Brain pericyte (primary cell): ENCODE results near the gene LAMC2.

Experiments
- DNase-seq: peaks from one replicate; pipeline ENCODE4 v3.0.0-alpha.2; 2012; ENCODE audit warnings: low read depth, low spot score

Gene LAMC2

DNA sequence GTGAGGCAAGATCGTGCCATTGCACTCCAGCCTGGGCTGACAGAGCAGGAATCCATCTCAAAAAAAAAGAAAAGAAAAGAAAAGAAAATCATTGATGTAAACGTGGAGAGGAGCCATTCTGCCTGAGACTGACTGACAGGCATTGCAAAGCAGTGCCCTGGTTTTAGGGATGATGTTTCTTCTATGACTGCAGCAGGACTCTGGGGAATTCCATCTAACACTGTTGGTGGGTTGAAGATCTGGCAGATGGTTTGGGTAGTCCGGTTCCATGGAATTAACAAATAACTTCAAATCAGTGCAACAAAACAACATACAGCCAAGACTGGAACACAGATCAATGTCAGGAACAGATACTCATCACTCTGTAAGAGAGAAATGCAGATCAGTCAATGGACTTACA is 17.8 kb upstream of the LAMC2 start:
- DNase-seq = no peak

DNA sequence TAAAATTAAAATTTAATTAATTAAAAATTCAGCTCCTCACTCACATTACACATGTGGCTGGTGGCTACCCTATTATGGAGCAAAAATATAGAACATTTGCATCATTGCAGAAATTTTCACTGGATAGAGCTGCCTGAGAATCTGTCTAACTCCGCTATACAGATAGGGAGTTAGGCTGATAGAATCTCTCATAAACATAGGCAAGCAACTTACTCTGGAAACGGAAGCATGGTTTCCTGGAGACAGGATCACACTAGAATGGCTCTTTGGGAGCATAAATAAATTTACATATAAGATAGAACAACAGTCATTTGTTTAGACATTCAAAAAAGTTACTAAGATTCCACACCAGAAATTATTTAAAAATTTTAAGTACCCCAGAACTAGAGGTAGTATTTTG is 12.2 kb upstream of the LAMC2 start:
- DNase-seq = no peak

DNA sequence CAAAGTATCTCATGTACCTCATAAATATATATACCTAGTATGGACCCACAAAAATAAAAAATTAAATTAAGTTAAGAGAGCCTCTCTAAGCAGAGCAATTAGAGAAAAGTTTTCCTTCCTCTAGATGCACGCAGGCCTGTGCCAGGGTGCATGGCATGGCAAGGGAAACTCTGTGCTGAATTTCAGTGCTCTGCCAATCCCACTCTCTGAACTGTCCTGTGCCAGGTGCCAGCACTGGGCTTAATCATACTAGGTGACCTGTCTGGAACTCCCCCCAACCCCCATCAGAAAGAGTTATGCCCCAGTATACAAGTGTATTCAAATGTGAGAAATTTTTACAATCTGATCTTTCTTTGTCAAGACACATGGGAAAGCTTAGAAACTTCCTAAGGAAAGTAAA is 10.4 kb upstream of the LAMC2 start:
- DNase-seq = no peak

DNA sequence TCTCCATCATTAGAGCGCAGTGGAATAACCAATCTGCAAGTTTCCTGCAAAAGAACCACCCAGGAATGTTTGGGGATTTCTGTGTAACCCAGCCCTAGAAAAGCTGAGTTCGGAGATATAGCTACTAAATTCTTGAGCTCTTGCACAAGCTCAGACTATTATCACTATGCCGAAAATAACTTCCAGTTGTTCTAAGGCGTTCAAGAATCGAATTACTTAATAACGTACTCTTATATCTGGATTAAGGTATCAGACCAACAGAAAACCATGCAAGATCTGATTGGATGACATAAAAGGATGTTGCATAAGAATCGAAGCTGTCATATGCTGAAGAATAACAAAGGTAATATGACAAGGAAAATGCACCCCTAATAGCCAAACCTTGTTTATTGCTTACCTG is 7.5 kb upstream of the LAMC2 start:
- no peak for DNase-seq

DNA sequence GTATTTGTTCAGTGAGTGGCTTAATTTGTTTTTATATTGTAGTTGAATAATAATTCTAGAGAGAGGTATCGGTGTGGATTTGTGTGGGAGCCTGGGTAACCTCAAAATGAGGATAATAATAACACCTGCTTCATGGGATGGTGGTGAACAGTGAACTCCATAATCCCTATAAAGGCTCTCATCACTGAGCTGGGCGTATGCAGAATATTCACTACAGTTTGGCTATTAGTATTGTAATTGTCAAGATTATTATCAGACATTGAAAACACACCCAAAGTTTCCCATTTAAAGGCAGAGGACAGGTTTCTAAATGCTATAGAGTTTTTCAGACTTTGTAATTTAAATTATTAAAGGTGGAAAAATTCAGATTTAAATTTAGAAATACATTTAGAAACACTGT is 7.0 kb upstream of the LAMC2 start:
- DNase-seq = no peak

DNA sequence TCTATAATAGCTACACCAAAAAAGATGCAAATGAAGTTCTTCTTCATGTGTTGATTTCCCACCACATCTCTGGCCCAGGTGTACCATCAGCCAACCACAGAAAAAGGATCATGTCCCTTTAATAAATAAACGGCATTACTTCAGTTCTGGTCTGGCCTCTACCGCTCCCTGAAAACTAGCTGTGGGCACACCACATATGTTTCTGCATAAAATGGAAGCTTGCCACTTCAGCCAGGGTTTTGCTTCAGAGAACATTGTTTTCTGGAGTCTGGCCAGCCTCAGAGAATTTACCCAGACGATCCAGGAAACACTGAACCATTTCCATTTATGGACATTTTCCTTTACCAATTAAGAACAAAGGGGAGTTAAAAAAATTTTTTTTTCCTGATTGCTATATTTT is 5.8 kb upstream of the LAMC2 start:
- DNase-seq = no peak

DNA sequence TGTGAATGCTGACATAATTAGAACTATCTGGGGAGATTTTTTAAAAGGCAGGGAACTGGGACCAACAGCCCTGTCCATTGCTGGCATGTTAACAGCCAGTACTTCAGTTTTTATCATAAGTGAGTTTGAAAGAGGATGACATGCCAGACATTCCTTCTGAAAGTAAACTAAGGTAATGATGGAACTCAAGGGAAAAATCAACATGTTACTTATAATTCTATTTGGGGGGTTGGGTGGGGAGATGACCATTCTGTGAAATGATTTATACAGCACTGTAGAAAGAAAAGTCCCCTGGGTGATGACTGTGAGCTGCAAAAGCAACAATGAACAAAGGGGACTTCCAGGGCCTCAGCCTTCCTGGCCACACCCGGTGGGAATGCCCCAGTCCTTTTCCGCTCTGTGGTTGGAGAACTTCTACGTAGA is 5.4 kb upstream of the LAMC2 start:
- DNase-seq = no peak

DNA sequence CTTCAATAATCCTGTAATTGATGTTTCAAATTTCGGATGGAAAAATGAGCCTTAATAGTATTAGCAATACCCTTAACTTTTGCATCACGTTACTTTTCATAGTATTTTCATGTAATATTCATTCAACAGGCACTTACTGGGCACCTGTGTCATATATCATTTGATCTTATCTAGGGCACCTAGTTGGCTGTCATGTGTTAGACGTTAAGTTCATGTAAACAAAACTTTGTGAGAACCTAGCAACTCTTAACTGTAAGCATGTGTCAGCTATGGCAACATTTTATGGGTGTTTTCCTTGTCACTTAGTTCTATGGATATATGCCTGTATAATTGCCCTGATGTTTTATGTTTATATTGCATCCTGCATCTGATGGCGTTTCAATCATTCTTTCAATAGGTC is 777 bp downstream of the LAMC2 start:
- no peak for DNase-seq

DNA sequence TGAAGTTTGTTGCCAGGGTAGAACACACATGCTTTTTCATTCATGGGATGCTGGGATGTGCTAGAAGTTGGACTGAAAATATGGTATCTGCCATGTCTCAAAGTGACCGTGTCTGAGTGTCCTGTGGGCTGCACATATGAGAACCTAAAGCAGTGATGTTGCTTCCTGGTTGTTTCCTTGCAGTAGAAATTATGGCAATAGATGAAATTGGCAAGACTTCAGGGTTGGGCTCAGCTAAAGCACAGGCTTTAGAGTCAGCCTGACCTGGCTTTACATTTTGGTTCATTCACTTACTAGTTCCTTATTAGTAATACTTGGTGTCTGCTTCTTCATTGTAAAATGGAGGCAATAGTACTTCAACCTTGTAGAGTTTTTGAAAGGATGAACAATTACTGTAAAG is 2.2 kb downstream of the LAMC2 start:
- DNase-seq = no peak

DNA sequence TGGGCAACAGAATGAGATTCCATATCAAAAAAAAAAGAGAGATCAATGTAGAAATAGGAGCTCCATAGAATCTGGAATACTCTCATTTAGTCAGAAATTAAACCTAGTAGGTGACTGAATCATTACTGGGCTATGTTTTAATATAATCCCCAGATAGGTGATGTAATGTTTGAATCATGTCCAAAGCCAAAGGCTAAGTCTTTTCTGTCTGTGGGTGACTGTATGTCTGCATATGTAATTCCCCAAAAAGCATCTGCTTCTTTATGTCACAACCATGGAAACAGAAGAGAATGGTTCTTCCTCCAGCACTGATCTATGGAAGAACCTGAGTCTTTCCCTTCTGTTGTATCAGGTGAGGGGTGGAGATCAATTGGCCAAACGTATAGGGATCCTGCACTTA is 5.8 kb downstream of the LAMC2 start:
- DNase-seq = no peak

DNA sequence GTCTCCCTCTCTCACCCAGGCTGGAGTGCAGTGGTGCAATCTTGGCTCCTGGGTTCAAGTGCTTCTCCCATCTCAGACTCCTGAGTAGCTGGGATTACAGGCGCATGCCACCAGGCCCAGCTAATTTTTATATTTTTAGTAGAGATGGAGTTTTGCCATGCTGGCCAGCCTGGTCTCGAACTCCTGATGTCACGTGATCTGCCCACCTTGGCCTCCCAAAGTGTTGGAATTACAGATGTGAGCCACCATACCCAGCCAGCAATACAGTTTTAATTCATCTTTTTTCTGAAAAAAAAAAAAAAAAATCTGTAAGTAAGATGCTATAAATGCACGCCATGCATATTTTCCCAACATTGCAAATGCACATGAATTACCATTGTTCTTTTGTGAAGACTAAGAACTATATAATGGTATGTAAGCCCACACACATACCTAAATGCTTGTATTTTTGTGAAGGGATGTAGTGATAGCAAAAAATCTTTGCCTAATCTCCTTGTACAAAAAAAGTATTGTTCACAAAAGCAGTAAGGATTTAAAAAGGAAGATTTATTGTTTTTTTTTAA is 8.0 kb downstream of the LAMC2 start:
- DNase-seq = no peak

DNA sequence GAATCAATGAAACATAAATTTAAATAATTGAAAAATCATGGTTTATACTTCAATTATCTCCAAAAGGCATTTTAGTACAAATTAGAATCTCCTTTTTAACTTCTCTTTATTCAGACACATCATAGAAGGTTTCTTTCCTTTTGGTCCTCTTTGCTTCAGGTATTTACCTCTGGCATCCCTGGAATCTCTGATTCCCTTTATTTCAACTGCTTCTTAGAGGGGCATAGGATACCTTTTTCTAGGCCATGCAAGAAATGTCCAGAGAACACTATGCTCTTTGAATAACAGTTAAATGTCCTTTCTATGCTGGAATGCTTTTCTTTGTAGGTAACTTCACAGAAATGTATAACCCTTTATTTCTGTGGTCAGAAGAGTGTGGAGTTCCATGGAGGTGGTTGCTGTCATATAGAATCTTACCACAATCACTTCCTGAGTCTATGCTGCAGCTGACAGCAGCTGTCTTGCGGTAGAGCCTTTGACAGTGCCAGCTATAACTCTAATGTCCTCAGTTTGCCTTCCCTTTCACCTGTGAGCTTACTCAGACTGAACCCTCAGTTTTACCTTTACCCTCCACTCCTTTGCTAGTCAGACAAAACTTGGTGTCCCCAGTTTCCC is 8.6 kb downstream of the LAMC2 start:
- no peak for DNase-seq

DNA sequence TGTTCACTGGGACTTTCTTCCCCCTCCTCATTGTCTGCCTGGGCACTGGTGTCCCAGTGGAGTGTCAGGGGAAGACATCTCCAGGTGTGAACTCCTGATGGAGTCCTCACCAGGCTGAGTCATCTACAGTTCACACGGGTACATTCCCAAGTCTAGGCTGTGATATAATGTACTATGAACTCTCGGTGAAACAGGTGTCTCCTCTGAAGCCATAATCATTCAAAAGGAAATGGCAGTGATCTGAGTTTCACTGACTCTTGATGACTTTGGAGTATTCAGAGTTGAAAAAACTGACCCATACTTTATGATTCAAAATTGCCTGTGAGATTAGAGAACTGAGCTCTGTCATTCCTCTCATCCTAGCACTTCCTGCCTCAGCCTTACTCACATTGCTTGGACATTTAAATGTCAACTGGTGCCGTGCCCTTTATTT is 9.1 kb downstream of the LAMC2 start:
- no peak for DNase-seq

DNA sequence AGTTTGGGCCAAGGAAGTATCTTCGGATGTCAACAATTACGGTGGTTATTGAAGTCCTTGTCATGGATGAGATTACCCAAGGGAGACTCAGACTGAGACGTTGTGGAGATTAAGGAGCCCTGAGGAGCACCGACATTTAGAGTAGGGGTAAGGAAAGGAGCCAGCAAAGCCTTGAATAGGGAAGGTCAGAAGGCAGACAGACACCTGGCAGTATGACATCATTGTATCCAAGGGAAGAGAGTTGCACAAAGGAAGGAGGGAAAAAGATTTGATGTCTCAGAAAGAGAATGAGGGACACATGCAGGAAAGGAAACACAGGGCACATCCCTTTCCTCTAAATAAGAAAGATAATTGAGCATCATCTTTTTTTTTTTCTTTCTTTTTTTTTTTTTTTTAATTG is 11.7 kb downstream of the LAMC2 start:
- no peak for DNase-seq

DNA sequence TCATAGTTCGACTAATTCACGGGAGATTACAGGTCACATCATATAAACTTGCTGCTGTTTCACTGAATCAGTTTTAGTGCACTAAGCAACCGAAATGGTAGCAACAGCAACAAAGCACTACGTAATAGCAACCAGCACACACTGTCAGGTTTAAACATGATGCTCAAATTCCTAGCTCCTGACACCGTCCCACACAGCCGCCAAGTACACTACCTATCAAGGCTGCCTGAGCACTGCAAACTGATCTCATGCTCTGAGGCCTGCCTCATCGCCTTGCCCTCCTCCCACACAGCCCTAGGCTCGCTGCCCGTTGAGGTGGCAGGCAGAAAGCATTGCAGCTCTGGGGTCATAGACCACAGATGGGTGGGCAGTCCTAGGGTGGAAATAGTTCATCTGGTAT is 12.4 kb downstream of the LAMC2 start:
- no peak for DNase-seq

DNA sequence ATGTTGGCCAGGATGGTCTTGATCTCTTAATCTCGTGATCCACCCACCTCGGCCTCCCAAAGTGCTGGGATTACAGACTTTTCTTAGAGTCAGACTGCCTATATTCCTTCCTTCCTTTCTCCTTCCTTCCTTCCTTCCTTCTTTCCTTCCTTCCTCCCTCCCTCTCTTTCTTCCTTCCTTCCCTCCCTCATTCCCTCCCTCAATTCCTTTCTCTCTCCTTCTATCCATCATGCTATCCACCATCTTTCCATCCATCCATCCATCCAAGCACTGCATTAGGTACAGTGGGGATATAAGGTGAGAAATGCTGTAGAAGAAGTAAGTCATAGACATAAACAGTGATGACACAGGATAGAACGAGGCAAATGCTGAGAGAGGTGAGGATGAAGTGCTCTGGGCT is 13.2 kb downstream of the LAMC2 start:
- no peak for DNase-seq

DNA sequence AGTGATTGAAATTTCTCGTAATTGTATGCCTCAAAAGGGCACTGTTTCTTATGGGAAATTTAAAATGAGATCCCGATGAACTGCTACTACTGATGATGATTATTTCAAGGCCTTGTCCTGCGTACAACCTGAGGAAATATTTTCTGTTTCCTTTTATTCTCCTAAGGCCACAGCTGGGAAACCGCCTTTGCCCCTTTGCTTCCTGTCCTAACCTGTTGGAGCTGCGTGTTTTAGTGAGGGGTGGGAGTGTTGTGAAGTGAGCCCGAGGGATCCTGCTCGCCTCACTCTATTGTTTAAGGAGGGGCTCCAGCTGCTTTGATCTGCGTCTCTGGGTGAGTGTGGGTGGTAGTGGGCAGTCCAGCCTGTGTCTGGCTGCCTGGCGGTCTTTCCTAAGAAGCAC is 14.4 kb downstream of the LAMC2 start:
- no peak for DNase-seq

DNA sequence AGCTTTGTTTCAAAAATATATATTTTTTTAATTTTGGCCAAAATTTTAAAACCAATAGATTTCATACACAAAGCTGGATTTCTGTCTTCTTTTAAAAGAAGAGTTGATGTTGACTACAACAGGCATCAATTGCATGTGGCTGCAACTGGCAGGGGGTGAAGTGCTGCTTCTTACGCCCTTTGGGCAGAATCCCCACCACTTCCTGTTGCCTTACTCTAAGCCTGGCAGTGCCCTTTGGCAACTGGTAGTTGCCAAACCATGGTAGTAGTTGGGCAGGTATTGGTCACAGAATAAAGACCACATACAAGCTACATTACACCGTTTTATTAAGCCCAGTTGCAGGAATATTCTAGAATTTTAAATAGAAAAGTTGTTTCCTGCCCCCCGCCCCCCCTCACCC is 17.0 kb downstream of the LAMC2 start:
- DNase-seq = no peak

DNA sequence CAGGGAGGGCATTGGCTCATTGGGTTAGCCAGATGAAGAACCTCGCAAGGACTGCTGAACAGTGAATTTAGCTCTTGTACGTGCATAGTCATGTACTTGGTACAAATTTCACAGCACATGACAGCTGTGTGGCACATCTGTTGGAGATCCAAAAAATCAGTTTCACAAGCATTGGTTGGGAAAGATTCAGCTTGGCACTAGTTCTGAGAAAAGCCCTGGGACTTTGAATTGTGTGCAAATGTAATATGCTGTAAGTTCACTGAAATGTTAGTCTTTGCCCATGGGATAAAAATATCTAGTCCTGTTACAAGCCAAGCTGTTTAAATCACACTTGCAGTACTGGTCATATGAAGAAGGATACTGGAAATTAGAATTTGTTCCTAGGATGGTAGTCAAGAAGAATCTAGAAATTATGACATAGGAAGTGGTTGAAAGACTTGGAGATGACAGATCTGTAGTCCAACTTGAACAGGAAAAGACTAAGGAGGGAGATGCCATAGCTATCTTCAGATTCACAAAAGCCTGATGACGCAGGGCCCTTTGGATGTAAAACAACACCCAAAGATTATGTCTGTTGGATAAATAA is 19.2 kb downstream of the LAMC2 start:
- DNase-seq = no peak

DNA sequence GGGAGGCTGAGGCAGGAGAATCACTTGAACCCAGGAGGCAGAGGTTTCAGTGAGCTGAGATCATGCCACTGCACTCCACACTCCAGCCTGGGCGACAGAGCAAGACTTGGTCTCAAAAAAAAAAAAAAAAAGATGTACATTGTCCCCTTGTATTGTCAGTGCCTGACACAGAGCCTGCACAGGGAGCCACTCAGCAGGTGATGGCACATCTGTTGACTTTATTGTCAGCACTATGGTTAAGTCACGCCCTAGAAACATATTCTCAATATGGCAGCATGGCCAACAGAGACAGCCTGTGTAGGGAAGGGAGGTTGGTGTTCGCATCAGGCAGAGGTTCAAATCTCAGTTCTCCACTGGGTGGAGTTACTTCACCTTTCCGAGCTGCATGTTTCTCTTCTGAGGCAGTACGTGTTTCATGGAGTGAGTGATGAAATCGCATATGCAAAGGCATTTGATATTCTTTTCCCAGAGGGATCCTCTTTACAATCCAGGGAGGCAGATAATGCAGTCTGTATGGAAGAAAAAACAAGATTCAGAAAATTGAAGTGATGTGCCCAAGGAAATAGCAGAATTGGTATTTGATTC is 20.6 kb downstream of the LAMC2 start:
- no peak for DNase-seq

DNA sequence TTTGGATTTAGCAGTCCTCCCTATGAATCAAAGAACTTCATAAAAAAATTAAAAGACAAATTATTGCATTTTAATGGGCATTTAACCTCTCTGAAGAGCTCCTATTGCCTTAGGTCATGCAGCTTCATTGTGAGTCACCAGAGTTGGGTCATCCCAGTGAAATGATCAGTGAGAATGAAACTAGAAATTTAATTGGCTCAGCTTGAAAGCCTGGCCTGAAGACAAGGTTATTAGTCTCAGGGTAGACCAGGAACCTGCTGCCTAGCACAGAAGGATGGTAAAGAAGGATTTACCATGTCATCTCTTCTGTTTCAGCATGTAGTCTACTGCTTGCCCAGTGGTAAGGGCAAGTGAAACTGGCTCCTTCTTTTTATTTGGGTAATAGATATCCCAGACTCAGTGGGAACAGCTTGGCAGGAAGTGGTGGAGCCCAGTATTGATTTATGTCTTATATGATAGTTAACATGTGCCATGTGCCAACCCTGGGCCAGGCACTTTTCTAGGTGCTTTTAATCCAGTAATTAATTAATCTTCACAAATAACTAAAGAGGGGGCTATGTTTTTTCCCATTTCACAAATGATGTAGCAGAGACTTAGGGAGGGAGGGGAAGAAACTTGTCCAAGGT is 23.6 kb downstream of the LAMC2 start:
- DNase-seq = no peak

DNA sequence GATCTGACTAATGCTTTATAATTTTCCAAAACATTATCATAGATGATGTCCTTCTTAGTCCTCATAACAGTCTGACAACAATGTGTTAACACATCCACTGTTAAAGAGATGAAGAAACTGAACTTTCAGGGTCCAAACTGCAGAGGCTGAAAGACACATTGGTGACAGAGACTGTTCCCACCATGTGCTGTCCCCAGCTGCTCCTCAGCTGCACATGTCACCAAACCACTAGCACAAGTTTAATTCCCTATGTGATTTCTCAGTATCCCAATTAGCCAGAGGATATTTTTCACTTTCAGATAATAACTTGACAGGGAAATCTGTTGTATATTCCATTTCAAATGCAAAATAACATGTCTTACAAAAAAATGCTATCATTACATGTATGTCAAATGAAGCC is 24.6 kb downstream of the LAMC2 start:
- DNase-seq = no peak

DNA sequence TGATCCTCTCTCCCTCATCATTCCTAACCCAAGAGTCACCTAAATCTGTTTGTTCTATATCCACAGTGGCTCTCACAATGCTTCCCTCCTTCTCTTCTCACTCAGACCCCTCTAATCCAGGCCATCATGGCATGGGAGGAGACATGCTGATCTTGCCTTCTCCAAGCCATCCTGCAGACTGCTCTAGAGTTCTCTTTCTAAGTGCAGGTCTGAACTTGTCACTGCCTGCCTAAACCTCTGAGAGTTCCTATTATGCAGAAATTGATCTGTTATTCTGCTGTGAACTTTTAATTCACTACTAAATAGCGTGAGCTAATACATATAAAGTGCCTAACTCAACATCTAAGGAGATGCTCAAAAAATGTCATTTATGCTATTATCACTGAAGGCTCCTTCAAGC is 26.8 kb downstream of the LAMC2 start:
- no peak for DNase-seq
